ENCODE results near the gene PATJ.

- TF ChIP-seq CTCF (conservative IDR thresholded peaks at IDR 0.05; ENCODE audit: low read depth in 2 of 2) (no peak), CREB1 (CRISPR knock-in tag; IDR thresholded peaks at IDR 0.05; ENCODE audit: low read depth) (no peak), POLR2AphosphoS5 (IDR thresholded peaks at IDR 0.05; ENCODE audit: low read depth) (no peak), NANOG (IDR thresholded peaks at IDR 0.05; ENCODE audit: borderline replicate concordance) (no peak), EZH2phosphoT487 (IDR thresholded peaks at IDR 0.05; ENCODE audit: unreplicated experiment) (no peak), JUNB (IDR thresholded peaks at IDR 0.05; ENCODE audit: unreplicated experiment) (no peak), EZH2 (IDR thresholded peaks at IDR 0.05; ENCODE audit: low read depth, unreplicated experiment) (no peak), ETS1 (IDR thresholded peaks at IDR 0.05) (no peak), REST (IDR thresholded peaks at IDR 0.05; ENCODE audit: unreplicated experiment) (no peak), ZNF114 (CRISPR knock-in tag; IDR thresholded peaks at IDR 0.05) (no peak), STAT1 (IDR thresholded peaks at IDR 0.05; ENCODE audit: unreplicated experiment) (no peak), ZNF462 (CRISPR knock-in tag; IDR thresholded peaks at IDR 0.05) (no peak)
These were observed 314.9 kb downstream of the PATJ start for GRCh38 chr1:62057230-62057629.
